ENCODE data around the gene CABCOCO1. TPM values are rescaled to one million over a fixed set of nuclear protein-coding genes. Genes with fewer than 3 reads are reported as not detected.

Gene CABCOCO1
- total RNA-seq, 1 donor from 2014 or later = not detected

- Mint-ChIP-seq H3K9me3 (no peaks in the 10 kb centered on the region), H3K4me1 (no peaks in the 10 kb centered on the region), H3K27ac (no peak overlapping the region), H3K27me3 (ENCODE audit: insufficient read depth, low read depth) (no peaks in the 10 kb centered on the region), H3K4me3 (no peak overlapping the region), H3K36me3 (no peaks in the 10 kb centered on the region)
- H4K20me1 ChIP-seq (ENCODE audit: low read depth) = no peaks in the 10 kb centered on the region
- no peaks in the 10 kb centered on the region for H3F3A ChIP-seq (ENCODE audit: low read depth)
- TF ChIP-seq CTCF (IDR thresholded peaks at IDR 0.05) (no peak), EZH2 (IDR thresholded peaks at IDR 0.05) (no peak), EZH2phosphoT487 (IDR thresholded peaks at IDR 0.05) (no peak)
- no peaks in the 10 kb centered on the region for H3K4me1 ChIP-seq
- H3K9me3 ChIP-seq (ENCODE audit: low read depth) = no peaks in the 10 kb centered on the region
- H3K9ac ChIP-seq = no peak overlapping the region
- H3K27me3 ChIP-seq = no peaks in the 10 kb centered on the region
- H3K79me2 ChIP-seq (ENCODE audit: low read depth) = no peaks in the 10 kb centered on the region
- DNase-seq (ENCODE audit: low spot score) = no peak
- H3K4me3 ChIP-seq = no peak overlapping the region
- H3K27ac ChIP-seq = no peak overlapping the region
- H3K4me2 ChIP-seq = no peak overlapping the region
- no peaks in the 10 kb centered on the region for H3K36me3 ChIP-seq
- no peak overlapping the region for H2AFZ ChIP-seq (replicated peaks)
Measured at GRCh38 chr10:61757525-61758397, 95.0 kb downstream of the CABCOCO1 start.

- Histone ChIP-seq H3K36me3 (no peaks in the 10 kb centered on the region), H3K27ac (no peak overlapping the region), H3K27me3 (no peaks in the 10 kb centered on the region), H4K20me1 (ENCODE audit: low read depth) (no peaks in the 10 kb centered on the region), H3K79me2 (ENCODE audit: low read depth) (no peaks in the 10 kb centered on the region), H3K4me3 (no peak overlapping the region), H3K4me1 (no peaks in the 10 kb centered on the region), H3K9me3 (ENCODE audit: low read depth) (no peaks in the 10 kb centered on the region), H3K4me2 (no peak overlapping the region), H2AFZ (replicated peaks) (no peak overlapping the region), H3K9ac (no peak overlapping the region), H3F3A (ENCODE audit: low read depth) (no peaks in the 10 kb centered on the region)
- TF ChIP-seq CTCF (IDR thresholded peaks at IDR 0.05) (no peak), EZH2 (IDR thresholded peaks at IDR 0.05) (no peak), EZH2phosphoT487 (IDR thresholded peaks at IDR 0.05) (no peak)
- Mint-ChIP-seq H3K27me3 (ENCODE audit: insufficient read depth, low read depth) (no peaks in the 10 kb centered on the region), H3K4me3 (no peak overlapping the region), H3K27ac (no peak overlapping the region), H3K4me1 (no peaks in the 10 kb centered on the region), H3K9me3 (no peaks in the 10 kb centered on the region), H3K36me3 (no peaks in the 10 kb centered on the region)
- no peak for DNase-seq (ENCODE audit: low spot score)
Measured at GRCh38 chr10:61758433-61758832, 95.7 kb downstream of the CABCOCO1 start.

- Mint-ChIP-seq H3K27ac (no peak overlapping the region), H3K4me1 (no peaks in the 10 kb centered on the region), H3K36me3 (no peaks in the 10 kb centered on the region), H3K4me3 (no peak overlapping the region), H3K27me3 (ENCODE audit: insufficient read depth, low read depth) (no peaks in the 10 kb centered on the region), H3K9me3 (no peaks in the 10 kb centered on the region)
- H3K27ac ChIP-seq = no peak overlapping the region
- H3K9ac ChIP-seq = no peak overlapping the region
- no peaks in the 10 kb centered on the region for H3K4me1 ChIP-seq
- H3K9me3 ChIP-seq (ENCODE audit: low read depth) = no peaks in the 10 kb centered on the region
- no peak overlapping the region for H3K4me3 ChIP-seq
- H2AFZ ChIP-seq (replicated peaks) = no peak overlapping the region
- no peak for TF ChIP-seq EZH2phosphoT487 (IDR thresholded peaks at IDR 0.05)
- TF ChIP-seq EZH2 (IDR thresholded peaks at IDR 0.05) = no peak
- TF ChIP-seq CTCF (IDR thresholded peaks at IDR 0.05) = no peak
- no peaks in the 10 kb centered on the region for H3F3A ChIP-seq (ENCODE audit: low read depth)
- no peaks in the 10 kb centered on the region for H4K20me1 ChIP-seq (ENCODE audit: low read depth)
- no peaks in the 10 kb centered on the region for H3K36me3 ChIP-seq
- no peaks in the 10 kb centered on the region for H3K27me3 ChIP-seq
- no peak for DNase-seq (ENCODE audit: low spot score)
- H3K79me2 ChIP-seq (ENCODE audit: low read depth) = no peaks in the 10 kb centered on the region
- no peak overlapping the region for H3K4me2 ChIP-seq
Measured at GRCh38 chr10:61759751-61760150, 97.0 kb downstream of the CABCOCO1 start.

Data from neural progenitor cell (in vitro differentiated cells).